H1 (cell line): Measurements from ENCODE around the gene EHD2. TPM values are rescaled to one million over a fixed set of nuclear protein-coding genes. Genes with fewer than 3 reads are reported as not detected.

Experiments
- CTCF ChIA-PET: fragments of 300-600 bp; sonication (Branson Sonifier 250); formaldehyde crosslinking; loops from one replicate; lab custom pipeline; 2021; ENCODE audit not compliant: partially characterized antibody; lab: Charles Lee
- POLR2A ChIA-PET: fragments of 300-600 bp; sonication (Branson Sonifier 250); formaldehyde crosslinking; loops from one replicate; lab custom pipeline; 2021; ENCODE audit warnings: inconsistent platforms; ENCODE audit not compliant: partially characterized antibody; lab: Charles Lee
- DNase-seq, 2 experiments: peaks; one replicate each; pipeline versions ENCODE4 v3.0.0 to v3.0.0-alpha.2; 2010 to 2022; ENCODE audit warnings: low spot score in 2 of 2, low read depth in 1 of 2, mixed read lengths in 1 of 2
- FAIRE-seq: peaks from 2 replicates; lab custom pipeline; 2011; peaks lifted over from hg19 to GRCh38; lab: Jason Lieb, UNC
- H2AFZ ChIP-seq: 2 replicates; pipeline ENCODE4 v1.8.1; 2012; ENCODE audit warnings: low read length, inconsistent platforms
- H2AK5ac ChIP-seq: 2 replicates; pipeline ENCODE4 v1.6.1; 2013; ENCODE audit warnings: low read depth, low read length
- H2BK120ac ChIP-seq: replicated peaks from 2 replicates; pipeline ENCODE3; 2013; ENCODE audit warnings: low read depth, low read length, inconsistent platforms
- H2BK12ac ChIP-seq: 2 replicates; pipeline ENCODE4 v1.6.1; 2013; ENCODE audit warnings: low read depth, low read length
- H2BK15ac ChIP-seq: 2 replicates; pipeline ENCODE4 v1.6.1; 2013; ENCODE audit warnings: low read length
- H2BK20ac ChIP-seq: 2 replicates; pipeline ENCODE4 v1.6.1; 2013; ENCODE audit warnings: low read length
- H2BK5ac ChIP-seq: 2 replicates; pipeline ENCODE4 v1.6.1; 2013; ENCODE audit warnings: low read depth, low read length
- H3K14ac ChIP-seq: 2 replicates; pipeline ENCODE4 v1.6.1; 2013; ENCODE audit warnings: inconsistent platforms; ENCODE audit not compliant: insufficient read length
- H3K18ac ChIP-seq: 2 replicates; pipeline ENCODE4 v1.6.1; 2013; ENCODE audit warnings: low read length; ENCODE audit errors: extremely low read depth
- H3K23ac ChIP-seq: 2 replicates; pipeline ENCODE4 v1.6.1; 2013; ENCODE audit warnings: inconsistent platforms; ENCODE audit not compliant: insufficient read length
- H3K23me2 ChIP-seq: 2 replicates; pipeline ENCODE4 v1.6.1; 2013; ENCODE audit warnings: low read depth, low read length
- H3K27ac ChIP-seq: 2 replicates; pipeline ENCODE4 v1.6.1; 2011; ENCODE audit warnings: low read depth, low read length, inconsistent platforms
- H3K27me3 ChIP-seq, 4 experiments: replicated peaks in 1 of 4; 1 replicate in 1 of 4; 2 replicates in 3 of 4; pipeline versions ENCODE4 v1.6.1 to v1.8.1; 2011 to 2013; ENCODE audit warnings: low read length in 3 of 4, mild to moderate bottlenecking in 3 of 4, inconsistent platforms in 2 of 4, mixed read lengths in 2 of 4, moderate library complexity in 1 of 4; ENCODE audit not compliant: control insufficient read depth in 3 of 4, insufficient read depth in 3 of 4; ENCODE audit errors: extremely low read depth in 1 of 4
- H3K36me3 ChIP-seq, 4 experiments: 2 replicates each; pipeline versions ENCODE4 v1.6.1 to v1.8.1; 2011 to 2013; ENCODE audit warnings: mild to moderate bottlenecking in 4 of 4, low read length in 3 of 4, moderate library complexity in 2 of 4, control low read depth in 1 of 4, inconsistent platforms in 1 of 4; ENCODE audit not compliant: insufficient read depth in 4 of 4, control insufficient read depth in 2 of 4
- H3K4ac ChIP-seq: replicated peaks from 2 replicates; pipeline ENCODE3; 2013; ENCODE audit warnings: low read length, low read depth, mixed read lengths, inconsistent platforms; ENCODE audit not compliant: insufficient read length
- H3K4me1 ChIP-seq, 4 experiments: replicated peaks in 1 of 4; 1 replicate in 1 of 4; 2 replicates in 3 of 4; pipeline versions ENCODE4 v1.6.1 to v1.8.1; 2011 to 2013; ENCODE audit warnings: low read length in 3 of 4, inconsistent platforms in 2 of 4, mixed read lengths in 1 of 4; ENCODE audit not compliant: insufficient read depth in 4 of 4, control insufficient read depth in 3 of 4
- H3K4me2 ChIP-seq, 2 experiments: 2 replicates each; pipeline versions ENCODE4 v1.6.1 to v1.8.1; 2011 to 2013; ENCODE audit warnings: low read depth in 2 of 2, low read length in 2 of 2, control low read depth in 1 of 2, inconsistent platforms in 1 of 2, mild to moderate bottlenecking in 1 of 2; ENCODE audit not compliant: insufficient read depth in 1 of 2
- H3K4me3 ChIP-seq, 4 experiments: fragments of 200-600, 300-600 bp in 1 of 4; sonication (generic), shearing (Covaris generic), sonication (Bioruptor Twin) in 1 of 4; 2 replicates each; pipeline versions ENCODE4 v1.5.1 to v1.8.1; 2011 to 2016; ENCODE audit warnings: low read length in 4 of 4, low read depth in 3 of 4, control low read depth in 2 of 4, inconsistent platforms in 2 of 4, mild to moderate bottlenecking in 2 of 4, mixed read lengths in 1 of 4, moderate library complexity in 1 of 4; ENCODE audit not compliant: insufficient read depth in 2 of 4; ENCODE audit errors: extremely low read depth in 1 of 4
- H3K56ac ChIP-seq: replicated peaks from 2 replicates; pipeline ENCODE3; 2013; ENCODE audit warnings: low read depth, mild to moderate bottlenecking, mixed read lengths, low read length, inconsistent platforms; ENCODE audit not compliant: insufficient read length
- H3K79me1 ChIP-seq: 2 replicates; pipeline ENCODE4 v1.6.1; 2013; ENCODE audit warnings: low read depth, low read length, control low read depth
- H3K79me2 ChIP-seq, 2 experiments: 2 replicates each; pipeline versions ENCODE4 v1.6.1 to v1.8.1; 2012 to 2013; ENCODE audit warnings: low read length in 2 of 2, mild to moderate bottlenecking in 2 of 2, inconsistent platforms in 1 of 2; ENCODE audit not compliant: insufficient read depth in 2 of 2, control insufficient read depth in 1 of 2
- H3K9ac ChIP-seq, 4 experiments: replicated peaks in 1 of 4; 1 replicate in 1 of 4; 2 replicates in 3 of 4; pipeline versions ENCODE4 v1.6.1 to v1.8.1; 2011 to 2013; ENCODE audit warnings: low read depth in 3 of 4, low read length in 3 of 4, control low read depth in 2 of 4, mild to moderate bottlenecking in 2 of 4, moderate library complexity in 2 of 4, inconsistent platforms in 1 of 4; ENCODE audit errors: extremely low read depth in 1 of 4
- H3K9me3 ChIP-seq, 2 experiments: 2 replicates each; pipeline versions ENCODE4 v1.6.1 to v1.8.1; 2012 to 2013; ENCODE audit warnings: mild to moderate bottlenecking in 2 of 2, moderate library complexity in 2 of 2, control low read depth in 1 of 2, inconsistent platforms in 1 of 2, low read depth in 1 of 2, low read length in 1 of 2, mixed read lengths in 1 of 2; ENCODE audit not compliant: insufficient read depth in 2 of 2
- H4K20me1 ChIP-seq, 2 experiments: replicated peaks in 1 of 2; 2 replicates each; pipeline versions ENCODE3 to v1.8.1; 2011 to 2013; ENCODE audit warnings: inconsistent platforms in 2 of 2, low read length in 2 of 2, mild to moderate bottlenecking in 1 of 2; ENCODE audit not compliant: insufficient read depth in 2 of 2, control insufficient read depth in 1 of 2
- H4K5ac ChIP-seq: 2 replicates; pipeline ENCODE4 v1.6.1; 2013; ENCODE audit warnings: low read length, low read depth, mixed read lengths, inconsistent platforms; ENCODE audit not compliant: insufficient read length
- H4K8ac ChIP-seq: 2 replicates; pipeline ENCODE4 v1.8.0; 2013; ENCODE audit warnings: mild to moderate bottlenecking, moderate library complexity, low read length, inconsistent platforms; ENCODE audit not compliant: insufficient read depth; ENCODE audit errors: extremely low read depth
- H4K91ac ChIP-seq: replicated peaks from 2 replicates; pipeline ENCODE3; 2013; ENCODE audit warnings: low read length, mixed read lengths, inconsistent platforms; ENCODE audit not compliant: insufficient read length
- HDAC2 ChIP-seq, 2 experiments: fragments of 300-600 bp in 1 of 2; sonication (generic) in 1 of 2; IDR thresholded peaks; 2 replicates each; pipeline ENCODE4 v1.6.1; 2011 to 2012; ENCODE audit warnings: low read depth in 2 of 2, low read length in 2 of 2, mild to moderate bottlenecking in 2 of 2, moderate library complexity in 2 of 2, borderline replicate concordance in 1 of 2, inconsistent platforms in 1 of 2
- KDM1A ChIP-seq: fragments of 200-600, 300-600 bp; sonication (generic); IDR thresholded peaks from 2 replicates; pipeline ENCODE4 v1.7.1; 2016; ENCODE audit warnings: mild to moderate bottlenecking, low read length, borderline replicate concordance
- KDM4A ChIP-seq: IDR thresholded peaks from one replicate; pipeline ENCODE4 v1.7.1; 2012; ENCODE audit warnings: low read depth, mild to moderate bottlenecking, moderate library complexity, low read length, inconsistent platforms; ENCODE audit not compliant: severe bottlenecking
- WGBS, 2 experiments: shearing (Covaris generic) in 1 of 2; methylation state at CpG; one replicate each; pipeline versions ENCODE4 v1.1.6 to v1.1.7; 2013 to 2015; ENCODE audit warnings: low lambda C conversion rate in 2 of 2, mixed read lengths in 2 of 2, inconsistent platforms in 1 of 2, low coverage in 1 of 2, missing lambda C conversion rate in 1 of 2; ENCODE audit not compliant: insufficient replicate concordance in 2 of 2, insufficient coverage in 1 of 2, insufficient read length in 1 of 2; ENCODE audit errors: extremely low coverage in 1 of 2, missing lambda C conversion rate in 1 of 2; 5-methylcytosine and 5-hydroxymethylcytosine counted together
- polyA plus RNA-seq, 7 experiments: library from polyadenylated mRNA; depleted of rRNA in 3 of 7; stranded (reverse) in 5 of 7; unstranded in 2 of 7; fragments of >200 nt in 5 of 7; fragments of 200-250 nt in 2 of 7; gene quantifications; 1 replicate in 5 of 7; 2 replicates in 1 of 7; 4 replicates in 1 of 7; pipeline versions ENCODE4 v1.2.1 to v1.2.3, GENCODE V29; 2011 to 2013; ENCODE audit warnings: missing spikeins in 2 of 7, mixed read lengths in 2 of 7
- total RNA-seq: library from RNA; stranded (reverse); fragmentation: NEBNext Ultra II Directional; extraction: Animal tissue kit (Norgen Biotek cat#: 25700); gene quantifications from 2 replicates; pipeline ENCODE4 v1.2.1, GENCODE V29; 2021

EHD2 gene
- total and polyA plus RNA-seq, 2 of the 8 experiments (the other 6 are each of a cell fraction or from before 2014, with no cell fraction given), result 4.5 to 14.3 TPM

- H2BK20ac ChIP-seq, result no peak overlapping the region
Measured at GRCh38 chr19:47792616-47793015, 79.4 kb downstream of the EHD2 start.

More at GRCh38 chr19:47792616-47793015, 79.4 kb downstream of the EHD2 start:
- Histone ChIP-seq H3K27me3 (no peaks in the 10 kb centered on the region), H3K79me1 (no peaks in the 10 kb centered on the region), H2BK120ac (no peak overlapping the region), H3K56ac (no peak overlapping the region), H4K8ac (no peak overlapping the region), H2AFZ (no peak overlapping the region), H2BK15ac (no peak overlapping the region), H2BK12ac (no peak overlapping the region), H2AK5ac (no peak overlapping the region), H3K4me2 (no peak overlapping the region), H3K23ac (no peak overlapping the region), H3K4me3 (no peak overlapping the region), H3K9ac (no peak overlapping the region), H3K4me1 (no peaks in the 10 kb centered on the region; a peak in 2 of 7 replicates), H3K79me2 (no peaks in the 10 kb centered on the region), H3K4ac (no peak overlapping the region), H2BK5ac (no peak overlapping the region), H4K20me1 (no peaks in the 10 kb centered on the region), H3K36me3 (no peaks in the 10 kb centered on the region), H3K14ac (no peak overlapping the region), H3K23me2 (no peaks in the 10 kb centered on the region), H4K5ac (no peak overlapping the region), H3K27ac (no peak overlapping the region), H3K9me3 (no peaks in the 10 kb centered on the region), H4K91ac (no peak overlapping the region), H3K18ac (no peak overlapping the region)
- WGBS, 2 experiments, result 88% methylated on average over 1 of the region's 1 CpG; no CpG with 5 or more reads in 1 of the 2 experiments
- FAIRE-seq, result no peak
- POLR2A ChIA-PET, result interaction anchor here (1.2 kb wide), 1 partner anchor 9 kb away, joined by 3 read pairs; no protein-coding TSS in a partner anchor
- CTCF ChIA-PET, result interaction anchor here (1.0 to 7.7 kb wide), 8 partner anchors 14 to 84 kb away, joined by 3 to 150 read pairs (median 4); partner anchors contain the start of gene EHD2
- peak in 1 of 2 experiments; percentile 63; a peak in 1 of 4 replicates for TF ChIP-seq HDAC2 (IDR thresholded peaks at IDR 0.05; ENCODE audit: borderline replicate concordance in 1 of 2, low read depth in 2 of 2, low read length in 2 of 2)
- TF ChIP-seq KDM4A, result no peak
- peak; percentile 83; the same call in 1 of the 2 replicates for TF ChIP-seq KDM1A
- DNase-seq, result no peak
